Activated CD8-positive, alpha-beta T cell treated with anti-CD3 and anti-CD28 coated beads for 36 hours (primary cell): ENCODE results near the gene CDK5. TPM values are rescaled to one million over a fixed set of nuclear protein-coding genes. Genes with fewer than 3 reads are reported as not detected.
A peak's percentile ranks its signal among the peaks of the same experiment; 100 is the strongest.
"Not testable (repeated sequence)": the region's sequence is repeated elsewhere in the genome, so short reads cannot be mapped to it uniquely, and the experiment has no call there.

Source experiments
- ATAC-seq: fragments of 200-7000 bp; cut with Tn5 transposase; one replicate; pipeline ENCODE4 v1.10.0; 2021; ENCODE audit warnings: mild to moderate bottlenecking, moderate library complexity
- CTCF ChIA-PET: fragments of 350-600 bp; sonication (Branson Sonifier 250); formaldehyde crosslinking; loops from one replicate; lab custom pipeline; 2021; ENCODE audit warnings: antibody characterized with exemption; lab: Charles Lee
- POLR2A ChIA-PET: fragments of 350-600 bp; sonication (Branson Sonifier 250); formaldehyde crosslinking; loops from one replicate; lab custom pipeline; 2021; ENCODE audit warnings: antibody characterized with exemption; lab: Charles Lee
- DNase-seq: peaks from one replicate; pipeline ENCODE4 v3.0.0-alpha.2; 2020
- H3K27ac Mint-ChIP-seq: one replicate; pipeline ENCODE4 v1.8.0; 2021; ENCODE audit warnings: mild to moderate bottlenecking, mixed read lengths
- H3K27me3 Mint-ChIP-seq: one replicate; pipeline ENCODE4 v1.8.0; 2021; ENCODE audit warnings: mixed read lengths
- H3K36me3 Mint-ChIP-seq: one replicate; pipeline ENCODE4 v1.8.0; 2021; ENCODE audit warnings: low read depth, mixed read lengths
- H3K4me1 Mint-ChIP-seq: one replicate; pipeline ENCODE4 v1.8.0; 2021; ENCODE audit warnings: low read depth, mixed read lengths
- H3K4me3 Mint-ChIP-seq: one replicate; pipeline ENCODE4 v1.8.0; 2021; ENCODE audit warnings: mild to moderate bottlenecking, moderate library complexity, mixed read lengths
- H3K9me3 Mint-ChIP-seq: one replicate; pipeline ENCODE4 v1.8.0; 2021; ENCODE audit warnings: mixed read lengths
- CTCF ChIP-seq: fragments of 200-600 bp; IDR thresholded peaks from one replicate; pipeline ENCODE4 v1.8.0; 2022; ENCODE audit warnings: antibody characterized with exemption, mild to moderate bottlenecking
- intact Hi-C: fragments of 100-400 bp; cut with micrococcal nuclease; formaldehyde crosslinking; loops from one replicate; pipeline ENCODE4 v1.10.0; 2022
- total RNA-seq, 2 experiments: library from RNA; stranded (reverse); gene quantifications; one replicate each; pipeline ENCODE4 v1.2.3, GENCODE V29; 2021

Gene CDK5
- total RNA-seq, 2 experiments from 2014 or later = 9.9 to 10.4 TPM

- intact Hi-C loops = no loop called here
- ATAC-seq (peak; percentile 54), DNase-seq (peak; percentile 93)
- Mint-ChIP-seq H3K36me3 (peaks cover 14% of the 10 kb centered on the region), H3K4me3 (peak overlapping the region; percentile 75), H3K9me3 (no peaks in the 10 kb centered on the region), H3K4me1 (peaks cover 74% of the 10 kb centered on the region), H3K27me3 (peaks cover 3% of the 10 kb centered on the region), H3K27ac (peak overlapping the region; percentile 90)
- CTCF ChIA-PET = interaction anchor here (0.8 to 8.6 kb wide), 9 partner anchors 16 to 110 kb away, joined by 3 to 73 read pairs (median 4); partner anchors contain the start of gene ABCB8
- no peak for TF ChIP-seq CTCF
- POLR2A ChIA-PET = interaction anchor here (0.7 to 1.6 kb wide), 5 partner anchors 15 to 71 kb away, joined by 3 to 7 read pairs (median 3); partner anchors contain the start of genes ABCB8 and SLC4A2
Observed at GRCh38 chr7:151013733-151014497, 43.8 kb downstream of the CDK5 start.

GRCh38 chr7:151013356-151013732, 44.4 kb downstream of the CDK5 start:
- H3K4me3 Mint-ChIP-seq = peak overlapping the region; percentile 75
- intact Hi-C loops = no loop called here
- no peak overlapping the region for H3K27ac Mint-ChIP-seq
- TF ChIP-seq CTCF = no peak
- peaks cover 76% of the 10 kb centered on the region for H3K4me1 Mint-ChIP-seq
- DNase-seq = no peak
- ATAC-seq = peak; percentile 2
- H3K9me3 Mint-ChIP-seq = no peaks in the 10 kb centered on the region
- peaks cover 1% of the 10 kb centered on the region for H3K27me3 Mint-ChIP-seq
- H3K36me3 Mint-ChIP-seq = peaks cover 14% of the 10 kb centered on the region
- CTCF ChIA-PET = interaction anchor here (0.8 to 8.6 kb wide), 7 partner anchors 16 to 98 kb away, joined by 3 to 73 read pairs (median 6); partner anchors contain the start of gene ABCB8
- POLR2A ChIA-PET = interaction anchor here (0.7 to 1.6 kb wide), 4 partner anchors 15 to 72 kb away, joined by 3 to 7 read pairs (median 4); partner anchors contain the start of gene ABCB8

GRCh38 chr7:151012911-151013347, 44.8 kb downstream of the CDK5 start:
- no peak for DNase-seq
- POLR2A ChIA-PET = interaction anchor here (0.8 kb wide), 1 partner anchor 9 kb away, joined by 3 read pairs; no protein-coding TSS in a partner anchor

GRCh38 chr7:151012031-151012692, 45.5 kb downstream of the CDK5 start:
- Mint-ChIP-seq H3K4me3 (peak overlapping the region; percentile 1), H3K27ac (peak overlapping the region; percentile 50), H3K9me3 (no peaks in the 10 kb centered on the region), H3K27me3 (no peaks in the 10 kb centered on the region), H3K36me3 (peaks cover 14% of the 10 kb centered on the region), H3K4me1 (peaks cover 76% of the 10 kb centered on the region)
- ATAC-seq = no peak
- no peak for TF ChIP-seq CTCF
- intact Hi-C loops = no loop called here
- DNase-seq = no peak
- CTCF ChIA-PET = interaction anchor here (0.9 to 8.6 kb wide), 7 partner anchors 10 to 114 kb away, joined by 3 to 73 read pairs (median 6); partner anchors contain the start of gene ABCB8
- POLR2A ChIA-PET = interaction anchor here (0.7 to 2.2 kb wide), 4 partner anchors 10 to 33 kb away, joined by 3 to 8 read pairs (median 4); partner anchors contain the start of gene ABCB8

More at GRCh38 chr7:151012911-151013347, 44.8 kb downstream of the CDK5 start:
- Mint-ChIP-seq H3K27ac (peak overlapping the region; percentile 50), H3K4me3 (peak overlapping the region; percentile 1), H3K36me3 (peaks cover 14% of the 10 kb centered on the region), H3K27me3 (peaks cover 1% of the 10 kb centered on the region), H3K9me3 (no peaks in the 10 kb centered on the region), H3K4me1 (peaks cover 76% of the 10 kb centered on the region)
- no peak for ATAC-seq
- TF ChIP-seq CTCF = peak; percentile 51
- intact Hi-C loops = no loop called here
- CTCF ChIA-PET = interaction anchor here (0.9 to 8.6 kb wide), 6 partner anchors 17 to 98 kb away, joined by 3 to 73 read pairs (median 6); partner anchors contain the start of gene ABCB8

- H3K9me3 Mint-ChIP-seq, DNase-seq, ATAC-seq, H3K27me3 Mint-ChIP-seq, intact Hi-C loops, H3K4me3 Mint-ChIP-seq, H3K27ac Mint-ChIP-seq: not testable (repeated sequence)
- H3K36me3 Mint-ChIP-seq = peaks cover 14% of the 10 kb centered on the region
- POLR2A ChIA-PET = interaction anchor here (0.7 to 2.2 kb wide), 3 partner anchors 17 to 32 kb away, joined by 3 to 8 read pairs (median 4); partner anchors contain the start of gene ABCB8
- CTCF ChIA-PET = interaction anchor here (1.0 to 3.6 kb wide), 4 partner anchors 11 to 113 kb away, joined by 3 to 28 read pairs (median 10); no protein-coding TSS in a partner anchor
- peaks cover 72% of the 10 kb centered on the region for H3K4me1 Mint-ChIP-seq
Observed at GRCh38 chr7:151011616-151012015, 46.1 kb downstream of the CDK5 start.
